Measurements from ENCODE around the gene RNF19B.

The RNF19B gene

DNA sequence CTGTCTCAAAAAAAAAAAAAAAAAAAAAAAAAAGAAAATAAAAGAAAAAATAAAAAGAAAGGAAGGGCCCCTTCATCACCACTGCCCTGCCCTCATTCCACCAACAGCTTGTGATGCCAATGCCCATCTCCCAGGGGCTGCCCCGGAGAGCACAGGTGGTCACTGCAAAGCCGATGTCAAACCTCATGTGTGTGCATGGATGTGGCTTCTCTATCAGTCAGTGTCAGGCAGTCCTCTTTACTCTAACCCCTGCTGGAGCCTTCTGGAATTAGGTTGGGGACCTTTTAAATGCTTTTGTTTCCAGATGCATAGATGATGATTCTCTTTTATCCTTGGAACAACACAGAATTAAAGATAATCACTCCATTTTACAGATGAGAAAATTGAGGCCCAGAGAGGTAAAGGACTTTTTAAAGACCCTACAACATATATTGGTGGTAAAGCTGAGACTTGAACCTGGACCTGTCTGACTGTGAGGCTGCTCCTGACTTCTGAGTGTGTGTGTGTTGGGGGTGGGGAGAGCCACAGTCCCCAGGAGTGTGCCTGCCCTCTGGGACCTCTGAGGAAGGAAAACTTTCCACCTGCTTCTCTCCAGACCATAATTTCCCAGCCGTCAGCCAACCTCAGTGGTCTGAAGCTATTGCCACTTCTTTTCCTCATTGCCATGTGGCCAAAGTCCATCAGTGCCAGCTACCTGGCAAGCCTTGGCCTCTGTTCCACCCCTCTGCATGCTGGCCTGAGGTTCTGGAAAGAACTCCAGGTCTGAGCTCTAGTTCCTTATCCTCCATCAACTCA, 60.4 kb downstream of the RNF19B start:
- in situ Hi-C loops (cut with MboI; ENCODE audit: low sequenced_read_pairs): no loop called here

GRCh38 chr1:32902535-32902920, 62.1 kb downstream of the RNF19B start:
- in situ Hi-C loops (cut with MboI; ENCODE audit: low sequenced_read_pairs): no loop called here

DNA sequence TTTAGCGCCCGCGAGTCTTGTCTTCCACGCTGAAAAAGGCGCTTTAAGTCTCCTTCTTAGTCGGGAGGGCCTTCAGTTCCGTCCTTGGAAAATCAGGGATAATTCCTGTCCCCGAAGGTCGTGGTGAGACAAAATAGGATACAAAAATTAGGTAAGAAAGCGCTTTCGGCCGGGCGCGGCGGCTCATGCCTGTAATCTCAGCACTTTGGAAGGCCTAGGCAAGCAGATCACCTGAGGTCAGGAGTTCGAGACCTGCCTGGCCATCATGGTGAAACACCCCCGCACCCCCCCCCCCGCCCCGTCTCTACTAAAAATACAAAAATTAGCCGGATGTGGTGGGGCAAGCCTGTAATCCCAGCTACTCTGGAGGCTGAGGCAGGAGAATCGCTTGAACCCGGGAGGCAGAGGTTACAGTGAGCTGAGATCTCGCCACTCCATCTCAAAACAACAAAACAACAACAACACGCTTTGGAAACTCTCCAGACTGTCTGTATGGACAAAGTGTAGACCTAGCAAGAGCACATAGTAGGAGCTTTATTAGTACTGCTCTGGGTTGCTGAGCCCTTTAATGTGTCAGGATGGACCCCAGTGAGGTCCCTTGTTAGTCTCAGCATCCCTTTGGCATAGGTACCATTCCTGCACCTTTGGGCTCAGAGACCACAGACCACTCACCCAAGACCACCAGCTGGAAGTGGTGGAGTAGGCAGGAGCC, 62.6 kb downstream of the RNF19B start:
- in situ Hi-C loops (cut with MboI; ENCODE audit: low sequenced_read_pairs): no loop called here

DNA sequence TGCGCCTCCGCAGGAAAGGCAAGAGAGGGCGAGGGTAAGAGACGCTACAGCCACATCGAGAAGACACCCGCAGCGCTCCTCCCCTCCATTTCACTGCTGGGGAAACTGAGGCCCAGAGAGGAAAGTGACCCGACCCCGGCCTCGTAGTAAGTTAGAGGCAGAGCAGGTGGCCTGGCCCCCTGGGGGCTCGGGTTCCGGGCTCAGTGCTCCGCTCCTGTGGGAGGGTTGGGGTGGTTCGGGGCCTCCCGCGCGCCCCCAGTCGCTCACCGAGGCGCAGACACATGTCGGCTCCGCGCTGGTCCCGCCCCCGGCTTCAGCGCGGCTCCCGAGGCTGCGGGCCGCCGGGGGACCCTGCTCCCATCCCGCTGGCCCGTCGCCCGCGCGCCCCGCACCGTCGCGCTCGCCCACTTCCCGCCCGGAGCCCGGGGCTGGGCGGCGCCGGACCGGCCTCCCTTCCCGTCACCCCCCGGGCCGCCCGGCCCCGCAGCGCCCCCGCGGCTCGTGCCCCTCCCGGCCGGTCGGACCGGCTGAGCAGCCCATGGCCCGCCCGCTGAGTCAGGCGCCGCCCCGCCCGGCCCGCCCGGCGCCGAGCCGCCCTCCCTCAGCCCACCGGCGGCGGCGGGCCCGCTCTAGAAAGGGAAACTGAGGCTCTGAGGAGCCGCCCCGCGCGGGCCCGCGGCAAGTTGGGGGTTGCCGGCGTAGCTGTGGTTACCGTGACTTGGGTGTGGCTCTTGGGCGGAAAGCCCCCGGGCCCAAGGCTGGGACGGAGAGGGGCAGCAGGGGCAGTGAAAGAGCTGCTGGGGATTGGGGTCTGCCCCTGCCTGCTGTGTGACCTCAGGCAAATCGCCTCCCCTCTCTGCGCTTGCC, 63.4 kb downstream of the RNF19B start, which contains the start of gene TMEM54:
Gene TMEM54 (minus strand): TSS at position 434 of the 867 bp plus-strand sequence. CDS start 151 bp downstream, at position 283.
- in situ Hi-C loops (cut with MboI; ENCODE audit: low sequenced_read_pairs): no loop called here

DNA sequence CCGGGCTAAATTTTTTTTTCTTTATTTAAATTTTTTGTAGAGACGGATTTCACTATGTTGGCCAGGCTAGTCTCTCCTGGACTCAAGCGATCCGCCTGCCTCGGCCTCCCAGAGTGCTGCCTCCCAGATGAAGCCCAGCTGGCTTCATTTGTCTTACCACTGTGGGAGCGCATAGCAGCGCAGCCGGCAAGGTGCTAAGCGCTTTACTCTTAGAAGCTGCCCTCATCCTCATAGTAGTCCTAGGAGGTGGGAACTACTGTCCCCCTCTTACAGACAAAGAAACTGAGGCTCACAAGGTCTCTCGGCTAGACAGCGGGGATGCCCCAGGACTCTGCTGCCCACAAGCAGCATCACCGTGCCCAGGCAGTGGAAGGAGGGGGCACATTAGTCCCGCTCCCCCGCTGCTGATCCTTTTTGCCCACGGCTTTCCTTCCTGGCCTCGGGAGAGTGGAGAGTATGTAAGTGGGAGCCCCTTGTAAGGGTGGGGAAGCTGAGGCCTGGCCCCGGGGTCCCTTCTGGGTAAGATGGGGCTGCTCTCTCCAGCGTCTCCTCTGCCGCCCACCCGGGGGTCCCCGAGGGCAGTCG, 64.1 kb downstream of the RNF19B start:
- in situ Hi-C loops (cut with MboI; ENCODE audit: low sequenced_read_pairs): no loop called here

DNA sequence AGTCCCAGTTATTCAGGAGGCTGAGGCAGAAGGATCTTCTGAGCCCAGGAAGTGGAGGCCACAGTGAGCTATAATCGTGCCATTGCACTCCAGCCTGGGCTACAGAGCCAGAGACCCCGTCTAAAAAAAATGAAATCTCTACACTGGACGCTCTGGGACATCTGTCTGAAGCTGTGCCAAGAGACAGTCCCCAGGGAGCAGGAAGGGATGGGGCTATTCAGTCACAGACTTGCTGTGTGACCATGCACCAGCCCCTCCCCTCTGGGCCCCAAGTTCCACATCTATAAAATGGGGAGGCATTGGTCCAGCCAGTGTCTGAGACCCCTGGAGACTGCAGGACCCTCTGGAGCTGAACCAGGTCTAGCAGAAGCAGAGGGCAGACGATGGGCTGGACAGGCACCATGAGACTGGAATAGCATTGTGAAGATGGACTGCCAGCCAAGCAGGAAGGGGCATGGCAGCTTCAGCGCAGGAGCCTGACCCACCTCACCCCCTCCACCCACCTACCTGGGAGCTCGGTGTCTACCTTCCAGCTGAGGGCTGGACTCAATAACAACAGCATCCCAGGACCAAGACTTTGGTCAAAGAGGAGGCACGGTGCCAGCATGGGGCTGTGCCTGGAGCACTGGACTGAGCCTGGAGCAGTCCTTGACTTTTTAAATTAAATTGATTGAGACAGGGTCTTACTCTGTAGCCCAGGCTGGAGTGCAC, 64.9 kb downstream of the RNF19B start:
- in situ Hi-C loops (cut with MboI; ENCODE audit: low sequenced_read_pairs): no loop called here

GRCh38 chr1:32898958-32899357, 65.7 kb downstream of the RNF19B start:
- in situ Hi-C loops (cut with MboI; ENCODE audit: low sequenced_read_pairs): no loop called here

GRCh38 chr1:32898056-32898455, 66.6 kb downstream of the RNF19B start:
- in situ Hi-C loops (cut with MboI; ENCODE audit: low sequenced_read_pairs): no loop called here

GRCh38 chr1:32897082-32898049, 67.2 kb downstream of the RNF19B start:
- in situ Hi-C loops (cut with MboI; ENCODE audit: low sequenced_read_pairs): no loop called here

GRCh38 chr1:32896451-32896850, 68.2 kb downstream of the RNF19B start:
- in situ Hi-C loops (cut with MboI; ENCODE audit: low sequenced_read_pairs): no loop called here

DNA sequence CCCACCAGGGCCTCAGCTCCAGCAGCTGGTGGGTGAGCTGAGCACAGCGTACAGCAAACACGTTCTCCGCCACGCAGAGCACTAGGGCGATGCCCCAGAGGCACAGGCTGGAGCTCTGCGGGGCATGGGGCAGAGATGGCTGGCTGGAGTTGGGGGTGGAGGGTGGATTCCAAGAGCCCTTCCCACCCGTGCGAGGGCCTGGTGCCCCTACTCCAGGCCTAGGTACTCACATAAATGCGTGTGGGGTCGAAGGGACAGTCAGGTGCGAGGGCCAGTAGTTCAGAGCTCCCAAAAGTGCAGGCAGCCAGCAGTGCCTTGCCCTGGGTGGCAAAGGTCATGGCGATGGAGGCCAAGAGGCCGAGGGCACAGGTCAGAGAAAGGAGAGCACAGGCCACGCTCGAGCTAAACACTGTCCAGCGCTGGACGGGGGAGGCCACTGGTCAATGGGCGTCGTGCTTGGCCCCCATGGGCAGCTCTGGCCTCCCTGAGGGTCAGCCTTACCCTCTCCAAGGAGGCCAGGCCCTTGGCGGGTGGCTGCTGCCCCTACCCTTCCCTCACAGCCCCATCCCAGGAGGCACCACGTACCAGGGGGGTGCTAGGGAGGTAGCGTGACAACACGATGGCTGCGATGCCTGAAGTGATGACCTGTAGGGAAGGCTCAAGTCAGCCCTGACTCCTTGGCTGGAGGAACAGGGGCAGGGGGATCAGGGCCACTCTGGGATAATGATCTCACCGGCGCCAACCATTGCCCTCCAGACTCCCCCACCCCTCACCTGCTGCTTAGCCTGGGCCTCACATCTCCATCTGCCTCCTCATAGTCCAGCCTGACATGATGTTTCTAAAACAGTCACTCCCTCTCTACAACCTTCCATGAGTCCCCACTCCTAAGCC, 69.0 kb downstream of the RNF19B start:
- in situ Hi-C loops (cut with MboI; ENCODE audit: low sequenced_read_pairs): no loop called here

- in situ Hi-C loops (cut with MboI; ENCODE audit: low sequenced_read_pairs): no loop called here
Observed at GRCh38 chr1:32894681-32895080, 69.9 kb downstream of the RNF19B start.

DNA sequence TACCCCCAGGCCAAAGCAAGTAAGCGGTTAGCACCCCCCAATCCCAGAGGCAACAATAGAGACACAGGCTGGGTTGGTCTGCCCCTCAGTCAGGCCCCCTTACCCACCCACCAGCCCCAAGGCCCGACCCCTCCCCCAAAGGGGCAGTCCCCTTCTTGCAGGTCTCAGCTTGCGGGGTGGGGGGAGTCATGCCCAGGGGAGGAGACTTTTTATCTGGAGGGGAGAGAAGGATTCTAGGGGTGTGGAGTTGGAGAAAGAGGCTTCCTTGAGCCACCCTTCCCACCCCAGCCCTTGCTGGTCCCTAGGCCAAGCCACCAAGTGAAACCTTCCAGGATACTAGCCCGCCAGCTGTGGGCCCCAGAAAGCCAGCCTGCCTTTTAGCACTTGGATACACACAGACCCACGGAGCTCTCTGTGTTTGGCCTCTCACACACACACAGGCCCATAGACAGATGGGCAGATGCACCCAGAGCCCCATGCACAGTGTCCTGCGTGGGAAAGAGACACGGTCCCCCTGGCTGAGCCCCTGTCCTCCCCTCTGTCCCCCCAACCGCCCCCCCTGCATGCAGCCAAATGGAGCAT, 70.5 kb downstream of the RNF19B start:
- in situ Hi-C loops (cut with MboI; ENCODE audit: low sequenced_read_pairs): no loop called here

GRCh38 chr1:32893198-32894018, 71.2 kb downstream of the RNF19B start:
- in situ Hi-C loops (cut with MboI; ENCODE audit: low sequenced_read_pairs): no loop called here

DNA sequence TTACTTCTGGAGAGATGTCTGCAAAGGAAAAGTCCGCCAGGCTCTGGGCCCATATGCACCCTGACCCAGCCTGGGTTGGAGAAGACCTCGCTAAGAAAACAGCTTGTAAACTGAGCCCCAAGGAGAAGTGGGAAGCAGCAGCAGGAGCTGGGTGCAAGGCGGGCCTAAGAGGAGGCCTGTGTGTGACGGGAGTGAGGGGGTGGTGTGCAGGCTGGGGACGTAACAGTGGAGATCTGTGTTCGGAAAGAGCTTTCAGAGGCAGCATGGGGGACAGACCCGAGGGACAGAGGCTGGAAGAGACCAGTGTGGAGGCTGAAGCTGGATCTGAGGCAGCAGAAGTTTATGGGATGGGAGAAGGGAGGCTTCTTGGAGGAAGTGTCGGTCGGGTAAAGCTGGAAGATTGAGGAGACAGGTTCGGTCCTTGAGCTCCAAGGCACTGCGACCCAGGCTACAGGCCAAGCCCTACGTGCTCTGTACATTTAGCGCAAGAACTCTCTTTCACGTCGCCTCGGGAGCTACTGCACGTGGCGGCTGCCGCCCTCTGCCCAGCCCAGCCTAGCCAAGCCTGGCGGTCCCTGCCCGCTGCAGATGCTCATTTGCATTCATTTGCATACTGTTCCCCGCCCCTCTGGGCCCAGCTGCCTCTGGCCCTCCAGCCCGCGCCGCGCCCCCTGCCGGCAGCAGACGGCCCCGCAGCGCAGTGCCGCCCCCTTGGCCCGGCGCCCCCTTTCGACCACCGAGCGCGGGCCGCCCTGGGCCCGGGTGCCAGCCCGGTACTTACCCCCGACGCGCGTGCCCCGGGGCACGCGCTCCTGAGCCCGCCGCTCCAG, 72.0 kb downstream of the RNF19B start:
- in situ Hi-C loops (cut with MboI; ENCODE audit: low sequenced_read_pairs): no loop called here

DNA sequence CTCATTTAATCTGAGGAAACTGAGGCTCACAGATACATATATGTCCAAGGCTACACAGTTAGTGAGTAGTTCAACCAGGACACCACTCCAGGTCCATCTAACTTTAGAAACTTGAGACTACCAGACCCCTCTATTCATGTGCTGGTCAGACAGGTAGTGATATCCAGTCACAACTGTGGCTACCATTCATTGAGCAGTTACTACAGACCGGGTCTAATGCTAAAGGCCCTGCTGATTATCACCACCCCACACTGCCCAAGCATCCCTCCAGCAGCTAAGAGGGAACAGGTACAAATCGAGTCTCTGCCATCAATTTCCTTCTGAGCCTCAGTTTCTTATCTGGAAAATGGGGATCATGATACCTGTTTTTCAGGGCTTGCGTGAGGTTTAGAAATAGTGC, 73.0 kb downstream of the RNF19B start:
- in situ Hi-C loops (cut with MboI; ENCODE audit: low sequenced_read_pairs): no loop called here

All from HL-60/S4 treated with phorbol 12-myristate 13-acetate at 8.2 ng/mL for 4 days and 3 days (cell line).